BLaER1 treated with 17β-estradiol and CSF1 and Interleukin-3, amounts not matched to agents 10 nM and 100 nM (cell line): Measurements from ENCODE around the gene SH2D3A.
"Not testable (repeated sequence)": the region's sequence is repeated elsewhere in the genome, so short reads cannot be mapped to it uniquely, and the experiment has no call there.

Experiments
- H3K27ac ChIP-seq, 11 experiments: shearing (Covaris generic); formaldehyde crosslinking; 2 replicates each; pipeline ENCODE4 v1.8.1; 2022
- H3K27me3 ChIP-seq, 11 experiments: shearing (Covaris generic); formaldehyde crosslinking; 2 replicates each; pipeline ENCODE4 v1.8.1; 2022
- H3K36me3 ChIP-seq, 11 experiments: shearing (Covaris generic); formaldehyde crosslinking; 2 replicates each; pipeline ENCODE4 v1.8.1; 2022
- H3K4me1 ChIP-seq, 10 experiments: shearing (Covaris generic); formaldehyde crosslinking; 2 replicates each; pipeline ENCODE4 v1.8.1; 2022
- H3K4me2 ChIP-seq, 11 experiments: shearing (Covaris generic); formaldehyde crosslinking; 2 replicates each; pipeline ENCODE4 v1.8.1; 2022
- H3K4me3 ChIP-seq, 10 experiments: shearing (Covaris generic); formaldehyde crosslinking; 2 replicates each; pipeline ENCODE4 v1.8.1; 2022
- H3K9ac ChIP-seq, 11 experiments: shearing (Covaris generic); formaldehyde crosslinking; 2 replicates each; pipeline ENCODE4 v1.8.1; 2022
- H3K9me3 ChIP-seq, 11 experiments: shearing (Covaris generic); formaldehyde crosslinking; replicated peaks in 1 of 11; 2 replicates each; pipeline ENCODE4 v1.8.1; 2022
- H4K20me1 ChIP-seq, 11 experiments: shearing (Covaris generic); formaldehyde crosslinking; 2 replicates each; pipeline ENCODE4 v1.8.1; 2022
- Cebpa-rat ChIP-seq, 11 experiments: shearing (Covaris generic); IDR thresholded peaks; 2 replicates each; pipeline ENCODE4 v1.8.1; 2022

The SH2D3A gene

GRCh38 chr19:6779206-6779605, 12.0 kb upstream of the SH2D3A start:
- H3K27ac ChIP-seq = 0 out of 22 replicates have a peak overlapping the region, but pooled peaks of 1 of the 11 experiments have one; percentile 21
- peak overlapping the region in 10 of 11 experiments; percentile 33 to 73 (median 52); a peak in 11 of 22 replicates for H3K4me2 ChIP-seq

GRCh38 chr19:6778386-6778785, 11.2 kb upstream of the SH2D3A start:
- H3K36me3 ChIP-seq = peaks cover 66 to 82% (median 73%) of the 10 kb centered on the region in 11 experiments
- peaks cover 0 to 13% (median 0%) of the 10 kb centered on the region in 11 experiments; a peak in 7 of 22 replicates for H3K9me3 ChIP-seq
- TF ChIP-seq Cebpa-rat (IDR thresholded peaks at IDR 0.05) = no peak
- H3K4me3 ChIP-seq = no peak overlapping the region
- H3K27ac ChIP-seq = peak overlapping the region in 7 of 11 experiments; percentile 9 to 42 (median 22); a peak in 6 of 22 replicates
- peak overlapping the region in 7 of 11 experiments; percentile 0 to 41 (median 28); a peak in 6 of 22 replicates for H3K9ac ChIP-seq
- no peaks in the 10 kb centered on the region for H3K27me3 ChIP-seq
- peaks cover 33 to 76% (median 44%) of the 10 kb centered on the region in 10 experiments for H3K4me1 ChIP-seq
- peaks cover 86 to 98% (median 94%) of the 10 kb centered on the region in 11 experiments for H4K20me1 ChIP-seq
- peak overlapping the region; percentile 44 to 73 (median 51); a peak in 21 of 22 replicates for H3K4me2 ChIP-seq

More at GRCh38 chr19:6779206-6779605, 12.0 kb upstream of the SH2D3A start:
- Histone ChIP-seq H3K9me3 (peaks cover 0 to 8% (median 0%) of the 10 kb centered on the region in 11 experiments; a peak in 7 of 22 replicates), H3K4me1 (peaks cover 33 to 84% (median 42%) of the 10 kb centered on the region in 10 experiments), H4K20me1 (peaks cover 91 to 100% (median 98%) of the 10 kb centered on the region in 11 experiments), H3K36me3 (peaks cover 74 to 90% (median 81%) of the 10 kb centered on the region in 11 experiments), H3K9ac (0 out of 22 replicates have a peak overlapping the region, but pooled peaks of 2 of the 11 experiments have one; percentile 18 to 39), H3K4me3 (no peak overlapping the region), H3K27me3 (no peaks in the 10 kb centered on the region)
- no peak for TF ChIP-seq Cebpa-rat (IDR thresholded peaks at IDR 0.05)

- peaks cover 78 to 93% (median 88%) of the 10 kb centered on the region in 11 experiments for H4K20me1 ChIP-seq
- no peak for TF ChIP-seq Cebpa-rat (IDR thresholded peaks at IDR 0.05)
- H3K36me3 ChIP-seq = peaks cover 57 to 73% (median 63%) of the 10 kb centered on the region in 11 experiments
- H3K9ac ChIP-seq = 0 out of 22 replicates have a peak overlapping the region, but pooled peaks of 1 of the 11 experiments have one; percentile 39
- no peak overlapping the region for H3K4me3 ChIP-seq
- peak overlapping the region; percentile 44 to 73 (median 51); a peak in 21 of 22 replicates for H3K4me2 ChIP-seq
- no peaks in the 10 kb centered on the region for H3K27me3 ChIP-seq
- peaks cover 0 to 13% (median 0%) of the 10 kb centered on the region in 11 experiments; a peak in 7 of 22 replicates for H3K9me3 ChIP-seq
- H3K4me1 ChIP-seq = peaks cover 33 to 67% (median 44%) of the 10 kb centered on the region in 10 experiments
- H3K27ac ChIP-seq = no peak overlapping the region
Observed at GRCh38 chr19:6777434-6777833, 10.2 kb upstream of the SH2D3A start.

GRCh38 chr19:6776999-6777398, 9.8 kb upstream of the SH2D3A start:
- H3K9ac ChIP-seq = no peak overlapping the region
- peaks cover 0 to 13% (median 0%) of the 10 kb centered on the region in 11 experiments; a peak in 7 of 22 replicates for H3K9me3 ChIP-seq
- H3K4me2 ChIP-seq = peak overlapping the region in 9 of 11 experiments; percentile 44 to 73 (median 51); a peak in 15 of 22 replicates
- H3K4me1 ChIP-seq = peaks cover 33 to 66% (median 45%) of the 10 kb centered on the region in 10 experiments
- TF ChIP-seq Cebpa-rat (IDR thresholded peaks at IDR 0.05) = no peak
- no peaks in the 10 kb centered on the region for H3K27me3 ChIP-seq
- H3K27ac ChIP-seq = no peak overlapping the region
- peaks cover 73 to 88% (median 84%) of the 10 kb centered on the region in 11 experiments for H4K20me1 ChIP-seq
- H3K4me3 ChIP-seq = no peak overlapping the region
- peaks cover 55 to 69% (median 59%) of the 10 kb centered on the region in 11 experiments for H3K36me3 ChIP-seq

- H3K27ac ChIP-seq, H3K9ac ChIP-seq, H3K27me3 ChIP-seq: not testable (repeated sequence)
- Histone ChIP-seq H3K4me2 (peak overlapping the region in 8 of 11 experiments; percentile 79 to 98 (median 92); a peak in 10 of 22 replicates), H3K4me3 (peak overlapping the region in 1 of 10 experiments; percentile 99; a peak in 1 of 20 replicates), H3K4me1 (peaks cover 37 to 60% (median 52%) of the 10 kb centered on the region in 10 experiments), H3K9me3 (peaks cover 0 to 13% (median 0%) of the 10 kb centered on the region in 11 experiments; a peak in 7 of 22 replicates), H3K36me3 (peaks cover 45 to 59% (median 51%) of the 10 kb centered on the region in 11 experiments), H4K20me1 (peaks cover 64 to 79% (median 74%) of the 10 kb centered on the region in 11 experiments)
Observed at GRCh38 chr19:6776045-6776444, 8.8 kb upstream of the SH2D3A start.

GRCh38 chr19:6774821-6775707, 7.8 kb upstream of the SH2D3A start:
- Histone ChIP-seq H3K4me1 (peaks cover 37 to 60% (median 53%) of the 10 kb centered on the region in 10 experiments), H4K20me1 (peaks cover 54 to 69% (median 64%) of the 10 kb centered on the region in 11 experiments), H3K27me3 (no peaks in the 10 kb centered on the region), H3K27ac (peak overlapping the region in 9 of 11 experiments; percentile 23 to 95 (median 41); a peak in 14 of 22 replicates), H3K4me3 (peak overlapping the region; percentile 38 to 100 (median 99)), H3K4me2 (peak overlapping the region; percentile 72 to 98 (median 92)), H3K36me3 (peaks cover 36 to 50% (median 41%) of the 10 kb centered on the region in 11 experiments), H3K9ac (peak overlapping the region in 8 of 11 experiments; percentile 0 to 55 (median 32); a peak in 10 of 22 replicates), H3K9me3 (peaks cover 0 to 13% (median 0%) of the 10 kb centered on the region in 11 experiments; a peak in 7 of 22 replicates)
- TF ChIP-seq Cebpa-rat (IDR thresholded peaks at IDR 0.05) = no peak

GRCh38 chr19:6773323-6773931, 6.2 kb upstream of the SH2D3A start:
- Histone ChIP-seq H3K9ac (peak overlapping the region; percentile 86 to 97 (median 93)), H3K27ac (peak overlapping the region; percentile 85 to 96 (median 93)), H4K20me1 (peaks cover 39 to 53% (median 48%) of the 10 kb centered on the region in 11 experiments), H3K4me1 (peaks cover 29 to 55% (median 44%) of the 10 kb centered on the region in 10 experiments), H3K4me2 (peak overlapping the region; percentile 79 to 98 (median 92)), H3K27me3 (no peaks in the 10 kb centered on the region), H3K4me3 (peak overlapping the region; percentile 90 to 100 (median 99)), H3K36me3 (peaks cover 26 to 38% (median 32%) of the 10 kb centered on the region in 11 experiments), H3K9me3 (peaks cover 0 to 13% (median 0%) of the 10 kb centered on the region in 11 experiments; a peak in 7 of 22 replicates)
- no peak for TF ChIP-seq Cebpa-rat (IDR thresholded peaks at IDR 0.05)

GRCh38 chr19:6772866-6773322, 5.7 kb upstream of the SH2D3A start:
- H3K4me3 ChIP-seq = peak overlapping the region; percentile 90 to 100 (median 99)
- H3K4me2 ChIP-seq = peak overlapping the region; percentile 79 to 98 (median 92)
- H4K20me1 ChIP-seq = peaks cover 34 to 47% (median 43%) of the 10 kb centered on the region in 11 experiments
- peaks cover 28 to 55% (median 44%) of the 10 kb centered on the region in 10 experiments for H3K4me1 ChIP-seq
- peak overlapping the region; percentile 85 to 96 (median 93) for H3K27ac ChIP-seq
- H3K27me3 ChIP-seq = no peaks in the 10 kb centered on the region
- TF ChIP-seq Cebpa-rat (IDR thresholded peaks at IDR 0.05) = no peak
- peaks cover 0 to 13% (median 0%) of the 10 kb centered on the region in 11 experiments; a peak in 7 of 22 replicates for H3K9me3 ChIP-seq
- H3K36me3 ChIP-seq = peaks cover 23 to 32% (median 28%) of the 10 kb centered on the region in 11 experiments
- peak overlapping the region; percentile 86 to 97 (median 93) for H3K9ac ChIP-seq
